Bronchial epithelial cell (primary cell): ENCODE measurements around the gene DNM1. TPM values are rescaled to one million over a fixed set of nuclear protein-coding genes. Genes with fewer than 3 reads are reported as not detected.

Source experiments
- DNase-seq: peaks from one replicate; pipeline ENCODE4 v3.0.0-alpha.2; 2010; ENCODE audit warnings: low read depth
- FAIRE-seq: peaks from 2 replicates; lab custom pipeline; 2011; peaks lifted over from hg19 to GRCh38; lab: Jason Lieb, UNC
- H3K27me3 ChIP-seq: 2 replicates; pipeline ENCODE4 v1.5.1; 2011; ENCODE audit warnings: low read length; ENCODE audit not compliant: control insufficient read depth, insufficient read depth
- H3K36me3 ChIP-seq: 2 replicates; pipeline ENCODE4 v1.5.1; 2011; ENCODE audit warnings: low read length; ENCODE audit not compliant: control insufficient read depth, insufficient read depth
- H3K4me3 ChIP-seq: 2 replicates; pipeline ENCODE4 v1.5.1; 2011; ENCODE audit warnings: mild to moderate bottlenecking, low read depth, low read length, control low read depth
- CTCF ChIP-seq: IDR thresholded peaks from 2 replicates; pipeline ENCODE4 v1.5.1; 2011; ENCODE audit warnings: mild to moderate bottlenecking, moderate library complexity, low read length, control low read depth, inconsistent platforms; ENCODE audit not compliant: insufficient read depth, severe bottlenecking
- total RNA-seq: library from RNA; depleted of rRNA; stranded (reverse); fragments of >200 nt; gene quantifications from 2 replicates; pipeline ENCODE4 v1.2.1, GENCODE V29; 2014

Gene DNM1
- 0.53 and 0.77 TPM in 2 replicates for total RNA-seq

- peaks cover 2% of the 10 kb centered on the region for H3K27me3 ChIP-seq
- DNase-seq, result peak; percentile 21
- FAIRE-seq, result no peak
Measured at GRCh38 chr9:128203024-128203706, at the start of gene DNM1. TSS of gene DNM1 (plus strand) at chr9:128203379. CDS start at chr9:128203471, 92 bp downstream.

GRCh38 chr9:128153947-128154695, 49.1 kb upstream of the DNM1 start:
- FAIRE-seq (no peak), DNase-seq (no peak)
- H3K36me3 ChIP-seq, result no peaks in the 10 kb centered on the region
- no peak overlapping the region for H3K4me3 ChIP-seq
- no peaks in the 10 kb centered on the region for H3K27me3 ChIP-seq
- no peak for TF ChIP-seq CTCF

More at GRCh38 chr9:128203024-128203706, at the start of gene DNM1:
- H3K36me3 ChIP-seq, result no peaks in the 10 kb centered on the region
- H3K4me3 ChIP-seq, result peak within 1 kb of the TSS; percentile 48
- TF ChIP-seq CTCF, result peak; percentile 67

- H3K36me3 ChIP-seq, result no peaks in the 10 kb centered on the region
- no peak overlapping the region for H3K4me3 ChIP-seq
- DNase-seq (no peak), FAIRE-seq (no peak)
- no peaks in the 10 kb centered on the region for H3K27me3 ChIP-seq
- TF ChIP-seq CTCF, result no peak
Measured at GRCh38 chr9:128155736-128156500, 47.3 kb upstream of the DNM1 start.

GRCh38 chr9:128159522-128159783, 43.7 kb upstream of the DNM1 start:
- Histone ChIP-seq H3K36me3 (peaks cover 6% of the 10 kb centered on the region), H3K4me3 (peak overlapping the region; percentile 49), H3K27me3 (no peaks in the 10 kb centered on the region)
- DNase-seq, result no peak
- FAIRE-seq, result no peak
- no peak for TF ChIP-seq CTCF

GRCh38 chr9:128159784-128160602, 43.2 kb upstream of the DNM1 start, which contains the start of gene BBLN:
TSS of gene BBLN (plus strand) at chr9:128160265. CDS start at chr9:128160408, 143 bp downstream.
- Histone ChIP-seq H3K36me3 (peaks cover 6% of the 10 kb centered on the region), H3K27me3 (no peaks in the 10 kb centered on the region), H3K4me3 (peak within 1 kb of the TSS; percentile 93)
- FAIRE-seq, result no peak
- peak; percentile 67 for DNase-seq
- no peak for TF ChIP-seq CTCF
